Measurements from ENCODE around the gene LARP4B.

Gene LARP4B

DNA sequence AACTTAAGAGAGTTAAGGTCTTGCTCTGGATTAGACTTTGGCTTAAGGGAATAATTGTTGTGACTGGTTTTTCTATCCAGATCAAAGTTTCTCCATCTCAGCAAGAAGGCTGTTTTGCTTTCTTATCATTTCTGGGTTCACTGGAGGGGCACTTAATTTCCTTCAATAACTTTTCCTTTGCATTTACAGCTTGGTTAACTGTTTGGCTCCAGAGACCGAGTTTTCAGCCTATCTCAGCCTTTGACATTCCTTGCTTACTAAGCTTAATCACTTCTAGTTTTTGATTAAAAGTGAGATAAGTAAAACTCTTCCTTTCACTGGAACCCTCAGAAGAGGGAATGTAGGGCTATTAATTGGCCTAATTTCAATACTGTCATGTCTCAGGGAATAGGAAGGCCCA lies 76.4 kb downstream of the LARP4B start:
- no CpG with 5 or more reads among the region's 1 CpG for WGBS (ENCODE audit: extremely low coverage, insufficient coverage, insufficient read length)
- Histone ChIP-seq H2AK5ac (ENCODE audit: low read length) (no peak overlapping the region), H3K23ac (ENCODE audit: low read length) (no peak overlapping the region), H3K79me1 (ENCODE audit: low read length) (peaks cover 2% of the 10 kb centered on the region), H2BK5ac (ENCODE audit: low read depth, low read length, poor library complexity) (no peak overlapping the region), H3K4me1 (ENCODE audit: control insufficient read depth in 1 of 2, insufficient read depth in 2 of 2, low read length in 2 of 2) (peaks cover 6 to 13% of the 10 kb centered on the region in 2 experiments), H3K14ac (ENCODE audit: low read length) (no peak overlapping the region), H3K4ac (ENCODE audit: low read depth, low read length) (no peak overlapping the region), H3K4me2 (ENCODE audit: low read length) (no peak overlapping the region), H3K79me2 (ENCODE audit: control insufficient read depth, insufficient read depth, low read length, poor library complexity) (no peaks in the 10 kb centered on the region), H2BK120ac (ENCODE audit: insufficient read depth, low read length, poor library complexity) (no peak overlapping the region), H3K27me3 (ENCODE audit: insufficient read depth, low read length) (no peaks in the 10 kb centered on the region), H3K27ac (ENCODE audit: low read depth, low read length) (no peak overlapping the region), H4K8ac (ENCODE audit: low read depth, low read length) (no peak overlapping the region), H2AFZ (ENCODE audit: insufficient read depth, low read length, poor library complexity) (no peak overlapping the region), H3K9ac (ENCODE audit: low read length) (no peak overlapping the region), H3K18ac (ENCODE audit: low read length) (no peak overlapping the region), H2BK12ac (ENCODE audit: low read length) (no peak overlapping the region), H3K4me3 (ENCODE audit: low read depth, low read length) (no peak overlapping the region), H4K91ac (ENCODE audit: low read depth, low read length) (no peak overlapping the region), H3K9me3 (ENCODE audit: insufficient read depth, low read depth, low read length) (no peaks in the 10 kb centered on the region), H3K36me3 (ENCODE audit: control insufficient read depth in 1 of 2, insufficient read depth in 2 of 2, low read length in 2 of 2) (peaks cover 9 to 12% of the 10 kb centered on the region in 2 experiments), H4K12ac (ENCODE audit: low read depth, low read length) (no peak overlapping the region)
- no peak for DNase-seq

DNA sequence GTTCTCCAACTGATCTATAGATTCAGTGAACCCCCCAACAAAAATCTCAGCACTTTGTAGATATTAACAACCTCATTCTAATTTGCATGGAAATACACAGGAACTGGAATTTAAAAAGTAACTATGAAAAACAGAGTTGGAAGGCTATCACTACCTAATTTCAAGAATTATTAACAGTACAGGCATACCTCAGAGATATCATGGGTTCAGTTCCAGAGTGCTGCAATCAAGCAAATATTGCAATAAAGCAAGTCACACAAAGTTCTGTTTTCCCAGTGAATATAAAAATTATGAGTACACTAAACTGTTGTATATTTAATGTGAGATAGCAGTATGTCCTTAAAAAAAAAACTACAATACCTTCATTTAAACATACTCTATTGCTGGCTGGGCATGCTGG lies 78.5 kb downstream of the LARP4B start:
- Histone ChIP-seq H2BK5ac (ENCODE audit: low read depth, low read length, poor library complexity) (no peak overlapping the region), H3K9ac (ENCODE audit: low read length) (no peak overlapping the region), H3K79me2 (ENCODE audit: control insufficient read depth, insufficient read depth, low read length, poor library complexity) (no peaks in the 10 kb centered on the region), H3K14ac (ENCODE audit: low read length) (no peak overlapping the region), H3K23ac (ENCODE audit: low read length) (no peak overlapping the region), H2BK120ac (ENCODE audit: insufficient read depth, low read length, poor library complexity) (no peak overlapping the region), H3K4me2 (ENCODE audit: low read length) (no peak overlapping the region), H3K4ac (ENCODE audit: low read depth, low read length) (no peak overlapping the region), H3K18ac (ENCODE audit: low read length) (no peak overlapping the region), H3K36me3 (ENCODE audit: control insufficient read depth in 1 of 2, insufficient read depth in 2 of 2, low read length in 2 of 2) (peaks cover 7 to 9% of the 10 kb centered on the region in 2 experiments), H3K27me3 (ENCODE audit: insufficient read depth, low read length) (no peaks in the 10 kb centered on the region), H3K27ac (ENCODE audit: low read depth, low read length) (no peak overlapping the region), H4K8ac (ENCODE audit: low read depth, low read length) (no peak overlapping the region), H3K4me3 (ENCODE audit: low read depth, low read length) (no peak overlapping the region), H3K79me1 (ENCODE audit: low read length) (peaks cover 2% of the 10 kb centered on the region), H2AK5ac (ENCODE audit: low read length) (no peak overlapping the region), H3K9me3 (ENCODE audit: insufficient read depth, low read depth, low read length) (no peaks in the 10 kb centered on the region), H2BK12ac (ENCODE audit: low read length) (no peak overlapping the region), H2AFZ (ENCODE audit: insufficient read depth, low read length, poor library complexity) (no peak overlapping the region), H3K4me1 (ENCODE audit: control insufficient read depth in 1 of 2, insufficient read depth in 2 of 2, low read length in 2 of 2) (peaks cover 6 to 13% of the 10 kb centered on the region in 2 experiments), H4K12ac (ENCODE audit: low read depth, low read length) (no peak overlapping the region), H4K91ac (ENCODE audit: low read depth, low read length) (no peak overlapping the region)
- DNase-seq = no peak

DNA sequence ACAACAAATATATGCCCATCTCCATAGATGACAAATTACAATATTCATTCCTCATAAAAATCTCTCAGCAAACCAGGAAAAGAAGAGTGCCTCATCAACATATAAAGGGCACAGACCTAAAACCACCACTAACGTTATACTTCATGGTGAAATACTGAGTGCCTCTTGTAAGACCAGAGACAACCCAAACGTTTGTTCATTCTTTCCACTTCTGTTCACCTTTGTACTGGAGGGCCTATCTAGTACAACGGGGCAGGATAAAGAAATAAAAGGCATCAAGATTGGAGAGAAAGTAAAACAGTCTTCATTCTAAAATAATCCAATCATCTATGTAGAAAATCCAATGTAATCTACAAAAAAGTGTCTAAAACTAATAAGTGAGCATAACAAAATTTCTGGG lies 79.1 kb downstream of the LARP4B start:
- WGBS (ENCODE audit: extremely low coverage, insufficient coverage, insufficient read length) = no CpG with 5 or more reads among the region's 3 CpGs
- Histone ChIP-seq H3K4me1 (ENCODE audit: control insufficient read depth in 1 of 2, insufficient read depth in 2 of 2, low read length in 2 of 2) (peaks cover 6 to 13% of the 10 kb centered on the region in 2 experiments), H3K36me3 (ENCODE audit: control insufficient read depth in 1 of 2, insufficient read depth in 2 of 2, low read length in 2 of 2) (peaks cover 7 to 11% of the 10 kb centered on the region in 2 experiments), H3K9me3 (ENCODE audit: insufficient read depth, low read depth, low read length) (no peaks in the 10 kb centered on the region), H2BK5ac (ENCODE audit: low read depth, low read length, poor library complexity) (no peak overlapping the region), H4K12ac (ENCODE audit: low read depth, low read length) (no peak overlapping the region), H3K27me3 (ENCODE audit: insufficient read depth, low read length) (no peaks in the 10 kb centered on the region), H2BK12ac (ENCODE audit: low read length) (no peak overlapping the region), H4K8ac (ENCODE audit: low read depth, low read length) (no peak overlapping the region), H2BK120ac (ENCODE audit: insufficient read depth, low read length, poor library complexity) (no peak overlapping the region), H3K18ac (ENCODE audit: low read length) (no peak overlapping the region), H2AFZ (ENCODE audit: insufficient read depth, low read length, poor library complexity) (no peak overlapping the region), H3K4me2 (ENCODE audit: low read length) (no peak overlapping the region), H3K79me1 (ENCODE audit: low read length) (peaks cover 2% of the 10 kb centered on the region), H3K79me2 (ENCODE audit: control insufficient read depth, insufficient read depth, low read length, poor library complexity) (no peaks in the 10 kb centered on the region), H3K23ac (ENCODE audit: low read length) (no peak overlapping the region), H4K91ac (ENCODE audit: low read depth, low read length) (no peak overlapping the region), H3K4ac (ENCODE audit: low read depth, low read length) (no peak overlapping the region), H3K4me3 (ENCODE audit: low read depth, low read length) (no peak overlapping the region), H3K9ac (ENCODE audit: low read length) (no peak overlapping the region), H3K27ac (ENCODE audit: low read depth, low read length) (no peak overlapping the region), H2AK5ac (ENCODE audit: low read length) (no peak overlapping the region), H3K14ac (ENCODE audit: low read length) (no peak overlapping the region)
- DNase-seq = no peak

DNA sequence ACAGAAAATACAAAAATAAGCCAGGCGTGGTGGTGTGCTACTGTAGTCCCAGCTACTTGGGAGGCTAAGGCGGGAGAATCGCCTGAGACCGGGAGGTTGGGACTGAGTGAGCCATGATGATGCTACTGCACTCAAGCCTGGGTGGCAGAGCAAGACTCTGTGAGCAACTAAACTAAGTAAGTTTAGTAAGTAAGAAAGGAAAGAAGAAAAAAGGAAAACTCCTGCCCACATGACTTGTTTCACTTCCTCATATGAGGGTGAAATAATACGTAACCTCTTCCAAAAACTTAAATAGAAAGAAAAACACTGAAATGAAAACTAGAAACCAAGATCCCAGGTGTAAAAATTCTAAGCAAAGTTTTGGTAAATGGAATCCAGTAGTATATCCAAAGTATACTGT lies 79.6 kb downstream of the LARP4B start:
- Histone ChIP-seq H3K79me2 (ENCODE audit: control insufficient read depth, insufficient read depth, low read length, poor library complexity) (no peaks in the 10 kb centered on the region), H4K12ac (ENCODE audit: low read depth, low read length) (no peak overlapping the region), H3K4me2 (ENCODE audit: low read length) (no peak overlapping the region), H3K23ac (ENCODE audit: low read length) (no peak overlapping the region), H3K4me1 (ENCODE audit: control insufficient read depth in 1 of 2, insufficient read depth in 2 of 2, low read length in 2 of 2) (peaks cover 5 to 8% of the 10 kb centered on the region in 2 experiments), H2BK12ac (ENCODE audit: low read length) (no peak overlapping the region), H3K27ac (ENCODE audit: low read depth, low read length) (no peak overlapping the region), H4K91ac (ENCODE audit: low read depth, low read length) (no peak overlapping the region), H3K4ac (ENCODE audit: low read depth, low read length) (no peak overlapping the region), H3K27me3 (ENCODE audit: insufficient read depth, low read length) (no peaks in the 10 kb centered on the region), H3K4me3 (ENCODE audit: low read depth, low read length) (no peak overlapping the region), H3K14ac (ENCODE audit: low read length) (no peak overlapping the region), H3K9ac (ENCODE audit: low read length) (peak overlapping the region; percentile 7), H2BK5ac (ENCODE audit: low read depth, low read length, poor library complexity) (no peak overlapping the region), H3K36me3 (ENCODE audit: control insufficient read depth in 1 of 2, insufficient read depth in 2 of 2, low read length in 2 of 2) (peaks cover 7 to 11% of the 10 kb centered on the region in 2 experiments), H2AK5ac (ENCODE audit: low read length) (no peak overlapping the region), H3K18ac (ENCODE audit: low read length) (no peak overlapping the region), H3K9me3 (ENCODE audit: insufficient read depth, low read depth, low read length) (no peaks in the 10 kb centered on the region), H4K8ac (ENCODE audit: low read depth, low read length) (no peak overlapping the region), H2BK120ac (ENCODE audit: insufficient read depth, low read length, poor library complexity) (no peak overlapping the region), H2AFZ (ENCODE audit: insufficient read depth, low read length, poor library complexity) (no peak overlapping the region), H3K79me1 (ENCODE audit: low read length) (peaks cover 1% of the 10 kb centered on the region)
- DNase-seq = no peak
- WGBS (ENCODE audit: extremely low coverage, insufficient coverage, insufficient read length) = no CpG with 5 or more reads among the region's 5 CpGs
